Pancreas (tissue), 10 donors: ENCODE measurements around the gene APOBEC3H. TPM values are rescaled to one million over a fixed set of nuclear protein-coding genes. Genes with fewer than 3 reads are reported as not detected.
A peak's percentile ranks its signal among the peaks of the same experiment; 100 is the strongest.

Source experiments
- ATAC-seq, 4 donors: fragments of 200-7000 bp; cut with Tn5 transposase; one replicate each; pipeline versions ENCODE4 v1.8.0 to v1.9.1; 2020; ENCODE audit warnings: mild to moderate bottlenecking in 4 of 4, moderate library complexity in 4 of 4
- DNase-seq, 6 donors: peaks; one replicate each; pipeline ENCODE4 v3.0.0-alpha.2; 2020
- FAIRE-seq: peaks from 2 replicates; lab custom pipeline; 2012; peaks lifted over from hg19 to GRCh38; lab: Jason Lieb, UNC
- H3K27ac ChIP-seq, 4 donors: fragments of 200-600 bp; sonication (generic); 1 replicate in 3 of 4; 2 replicates in 1 of 4; pipeline versions ENCODE4 v1.5.0 to v1.8.0; 2020
- H3K27me3 ChIP-seq, 4 donors: fragments of 200-600 bp; one replicate each; pipeline ENCODE4 v1.8.0; 2021
- H3K36me3 ChIP-seq, 3 donors: fragments of 200-600 bp; sonication (generic) in 1 of 3; one replicate each; pipeline versions ENCODE4 v1.5.0 to v1.8.0; 2020 to 2021
- H3K4me1 ChIP-seq, 3 donors: fragments of 200-600 bp; one replicate each; pipeline ENCODE4 v1.8.0; 2021
- H3K4me3 ChIP-seq, 4 donors: fragments of 200-600 bp; sonication (generic) in 2 of 4; one replicate each; pipeline versions ENCODE4 v1.5.0 to v1.8.0; 2020 to 2021
- H3K9me3 ChIP-seq, 4 donors: fragments of 200-600 bp; one replicate each; pipeline ENCODE4 v1.8.0; 2021
- CTCF ChIP-seq, 4 donors: fragments of 200-600 bp; sonication (generic) in 3 of 4; IDR thresholded peaks; one replicate each; pipeline versions ENCODE4 v1.5.0 to v1.8.0; 2021; ENCODE audit warnings: antibody characterized with exemption in 4 of 4
- WGBS, 2 donors: extraction: QIAGEN DNeasy Blood & Tissue Kit; methylation state at CpG; one replicate each; pipeline ENCODE4 v1.1.7; 2013; 5-methylcytosine and 5-hydroxymethylcytosine counted together
- intact Hi-C, 3 donors: fragments of 100-400 bp; cut with DNase I; formaldehyde crosslinking; loops; one replicate each; pipeline versions ENCODE4 v1.11.1 to v1.14.2; 2022
- polyA plus RNA-seq, 2 donors: library from polyadenylated mRNA; stranded (reverse); fragments of 200-250 nt; gene quantifications; one replicate each; pipeline ENCODE4 v1.2.3, GENCODE V29; 2013
- total RNA-seq, 6 donors: library from RNA; stranded (reverse); fragmentation: NEBNext Ultra II Directional in 4 of 6; extraction: Animal tissue kit (Norgen Biotek cat#: 25700) in 4 of 6; gene quantifications; one replicate each; pipeline versions ENCODE4 v1.2.1 to v1.2.4, GENCODE V29; 2021 to 2023
- donor health status: healthy with polysubstance abuse.
- donor health status: DM: no; HTN: no; CAD: no; lungs with moderate emphysema.
- donor health status: DM: no; HTN: no; CAD: no.
- donor health status: control.
- donor health status: control.
- donor health status: Bipolar disorder and iron deficiency.
- donor health status: DM: yes; HTN: yes; CAD: no.
- donor health status: DM: no; HTN: no; CAD: no.
- donor health status: DM: no; HTN: no; CAD: no.
- donor health status: DM: yes; HTN: yes; CAD: no.

APOBEC3H gene
- total and polyA plus RNA-seq, 8 donors = 0.14 to 0.21 (median 0.16) TPM; not detected in 4

GRCh38 chr22:39136317-39136716 is 39.3 kb downstream of the APOBEC3H start:
- intact Hi-C loops = no loop called here
- Histone ChIP-seq H3K9me3 (no peaks in the 10 kb centered on the region), H3K4me1 (no peaks in the 10 kb centered on the region), H3K4me3 (no peak overlapping the region), H3K36me3 (peaks cover 0 to 5% (median 0%) of the 10 kb centered on the region in 3 donors), H3K27ac (no peak overlapping the region), H3K27me3 (no peaks in the 10 kb centered on the region)
- no peak for ATAC-seq
- DNase-seq = peak in 1 of 6 donors; percentile 10
- no peak for TF ChIP-seq CTCF (IDR thresholded peaks at IDR 0.05)
- WGBS, 2 donors = 92 to 93% methylated on average over 8 of the region's 8 CpGs
- FAIRE-seq = no peak

DNA sequence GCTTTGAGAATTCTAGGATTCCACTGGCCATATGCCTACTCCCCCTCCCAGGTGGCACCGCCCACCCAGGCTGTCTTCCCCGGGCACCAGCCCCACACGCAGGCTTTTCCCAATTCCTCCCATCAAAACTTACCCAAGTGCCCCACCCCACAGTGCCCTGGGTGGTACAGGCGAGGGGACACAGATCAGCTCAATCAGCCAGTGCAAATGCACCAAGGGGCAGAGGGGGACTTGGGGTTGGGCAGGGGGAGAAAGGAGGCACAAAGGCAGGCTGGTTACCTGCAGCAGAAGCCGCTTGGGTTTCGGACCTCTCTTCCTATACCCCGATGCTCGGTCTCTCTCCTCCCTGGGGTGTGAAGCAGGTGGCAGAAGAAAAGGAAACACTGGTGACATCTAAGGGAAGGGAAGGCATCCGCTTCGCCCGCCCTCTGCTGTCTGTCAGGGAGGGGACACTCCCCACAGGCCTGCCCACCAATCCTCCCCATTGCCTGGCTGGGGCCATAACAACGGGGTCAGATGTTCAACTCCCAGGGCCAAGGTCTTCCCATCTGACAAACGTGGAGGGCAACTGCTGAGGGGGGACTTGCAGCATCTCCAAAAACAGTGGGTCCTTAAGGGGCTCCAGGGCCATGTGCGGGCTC is 41.4 kb downstream of the APOBEC3H start:
- FAIRE-seq = no peak
- WGBS, 2 donors = 88% methylated on average over 14 of the region's 14 CpGs
- DNase-seq = peak in 1 of 6 donors; percentile 12

DNA sequence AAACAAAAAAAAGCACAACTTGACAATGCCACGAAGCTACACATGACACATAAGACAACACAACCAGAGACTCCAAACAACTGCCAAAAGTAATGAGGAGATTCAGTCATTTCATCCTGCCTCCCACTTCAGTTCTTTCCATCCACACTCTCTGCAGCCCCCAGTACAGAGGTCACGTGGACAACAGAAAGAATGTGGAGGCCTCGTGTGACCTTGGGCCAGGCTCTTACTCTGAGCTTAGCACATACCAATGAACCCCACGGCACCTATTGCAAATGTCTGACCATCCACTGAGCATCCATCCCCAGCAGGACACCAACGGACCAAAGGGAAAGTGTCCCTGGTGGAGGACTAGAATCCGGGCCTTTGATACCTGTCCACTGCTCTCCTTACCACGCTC is 42.9 kb downstream of the APOBEC3H start:
- WGBS, 2 donors = 76 to 82% methylated on average over 7 of the region's 7 CpGs
- Histone ChIP-seq H3K4me3 (no peak overlapping the region), H3K27me3 (no peaks in the 10 kb centered on the region), H3K27ac (no peak overlapping the region), H3K4me1 (peaks cover 0 to 7% (median 3%) of the 10 kb centered on the region in 3 donors), H3K36me3 (no peaks in the 10 kb centered on the region), H3K9me3 (no peaks in the 10 kb centered on the region)
- no peak for FAIRE-seq
- DNase-seq = no peak
- intact Hi-C loops = no loop called here
- TF ChIP-seq CTCF (IDR thresholded peaks at IDR 0.05) = no peak
- ATAC-seq = no peak

More for the DNA sequence above, 41.4 kb downstream of the APOBEC3H start:
- no peak for ATAC-seq
- Histone ChIP-seq H3K4me1 (no peaks in the 10 kb centered on the region), H3K36me3 (no peaks in the 10 kb centered on the region), H3K9me3 (no peaks in the 10 kb centered on the region), H3K4me3 (no peak overlapping the region), H3K27ac (no peak overlapping the region), H3K27me3 (no peaks in the 10 kb centered on the region)
- TF ChIP-seq CTCF (IDR thresholded peaks at IDR 0.05) = no peak
- intact Hi-C loops = no loop called here

DNA sequence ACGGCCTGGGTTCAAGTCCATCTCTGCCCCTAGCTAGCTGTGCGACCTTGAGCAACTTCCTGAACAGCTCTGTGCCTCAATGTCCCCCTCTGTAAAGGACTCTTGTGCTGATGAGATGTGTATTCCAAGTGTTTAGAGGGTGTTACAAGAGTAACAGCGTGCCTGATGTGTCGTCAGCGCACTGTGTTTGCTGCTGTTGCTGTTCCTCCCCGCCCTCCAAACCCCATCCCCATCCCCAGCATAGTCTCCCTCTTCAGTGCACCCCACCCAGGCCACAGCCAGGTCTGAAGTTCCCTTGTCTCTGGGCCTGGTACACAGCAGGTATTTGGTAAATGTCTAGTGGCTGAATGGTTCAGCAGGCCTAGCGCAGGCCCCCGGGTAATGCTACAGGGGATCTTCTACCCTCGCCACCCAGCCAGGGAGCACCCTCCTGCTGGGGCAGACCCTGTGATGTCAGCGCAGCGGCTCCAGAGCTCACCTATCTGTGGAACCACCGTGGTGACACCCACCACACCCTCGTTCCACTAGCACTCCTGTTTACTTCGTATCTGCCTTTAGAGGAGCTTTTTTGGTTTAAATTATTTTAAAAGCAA is 45.1 kb downstream of the APOBEC3H start:
- Histone ChIP-seq H3K4me3 (no peak overlapping the region), H3K9me3 (no peaks in the 10 kb centered on the region), H3K4me1 (peaks cover 8 to 16% (median 10%) of the 10 kb centered on the region in 3 donors), H3K36me3 (no peaks in the 10 kb centered on the region), H3K27ac (no peak overlapping the region), H3K27me3 (no peaks in the 10 kb centered on the region)
- FAIRE-seq (no peak), ATAC-seq (no peak), DNase-seq (no peak)
- 92 to 96% methylated on average over 14 of the region's 14 CpGs for WGBS, 2 donors
- no peak for TF ChIP-seq CTCF (IDR thresholded peaks at IDR 0.05)
- intact Hi-C loops = no loop called here
